NCI-H2029 (cell line): ENCODE measurements around the gene INS.
"Not testable (repeated sequence)": the region's sequence is repeated elsewhere in the genome, so short reads cannot be mapped to it uniquely, and the experiment has no call there.

Experiments used
- DNase-seq: peaks from one replicate; lab custom pipeline; 2025; lab: John Stamatoyannopoulos, UW

Gene INS

DNA sequence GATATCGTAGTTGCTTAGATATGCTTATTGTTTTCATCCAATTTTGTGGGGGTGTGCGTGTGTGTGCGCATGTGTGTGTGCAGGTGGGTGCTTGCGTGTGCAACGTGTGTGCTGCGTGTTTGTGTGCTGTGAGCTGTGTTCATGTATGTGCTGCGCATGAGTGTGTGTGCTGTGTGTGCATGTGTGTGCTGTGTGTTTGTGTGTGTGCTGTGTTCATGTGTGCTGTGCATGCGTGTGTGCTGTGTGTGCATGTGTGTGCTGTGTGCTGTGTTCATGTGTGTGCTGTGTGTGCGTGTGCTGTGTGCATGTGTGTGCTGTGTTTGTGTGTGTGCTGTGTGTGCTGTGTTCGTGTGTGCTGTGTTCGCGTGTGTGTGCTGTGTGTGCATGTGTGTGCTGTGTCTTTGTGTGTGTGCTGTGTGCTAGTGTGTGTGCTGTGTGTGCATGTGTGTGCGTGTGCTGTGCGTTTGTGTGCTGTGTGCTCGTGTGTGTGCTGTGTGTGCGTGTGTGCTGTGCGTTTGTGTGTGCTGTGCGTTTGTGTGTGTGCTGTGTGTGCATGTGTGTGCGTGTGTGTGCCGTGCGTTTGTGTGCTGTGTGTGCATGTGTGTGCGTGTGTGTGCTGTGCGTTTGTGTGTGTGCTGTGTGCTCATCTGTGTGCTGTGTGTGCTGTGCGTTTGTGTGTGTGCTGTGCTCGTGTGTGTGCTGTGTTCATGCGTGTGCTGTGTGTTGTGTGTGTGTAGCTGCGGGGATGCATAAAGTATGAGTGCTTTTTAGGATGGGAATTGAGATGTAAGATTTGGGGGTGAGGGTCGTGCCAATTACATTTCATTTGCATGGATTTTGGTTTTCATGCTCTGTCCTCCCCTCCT, 29.4 kb downstream of the INS start:
- no peak for DNase-seq

DNA sequence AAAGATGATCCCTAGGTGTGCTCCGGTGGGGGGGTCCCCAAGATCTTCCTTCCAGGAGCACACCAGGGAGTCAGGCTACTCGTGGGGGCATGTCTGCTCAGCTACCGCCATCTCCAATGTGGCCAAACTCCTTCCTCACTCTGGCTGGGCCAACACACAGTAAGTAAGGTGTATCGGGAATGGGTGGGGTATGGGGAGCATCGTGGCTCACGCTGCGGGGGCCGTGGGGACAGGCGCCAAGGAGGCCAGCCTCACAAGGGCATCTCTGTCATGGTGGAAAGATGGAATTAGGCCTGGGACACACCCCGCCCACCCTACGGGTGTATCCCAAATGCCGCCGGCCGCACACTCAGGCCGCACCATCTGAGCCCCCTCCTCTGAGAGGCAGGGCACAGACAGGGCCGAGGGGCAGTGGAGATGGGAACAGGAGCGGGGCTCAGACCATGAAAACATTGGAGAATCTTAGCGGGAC, 30.1 kb downstream of the INS start:
- no peak for DNase-seq

- DNase-seq, result no peak
Observed at GRCh38 chr11:2129699-2130366, 31.2 kb downstream of the INS start.

DNA sequence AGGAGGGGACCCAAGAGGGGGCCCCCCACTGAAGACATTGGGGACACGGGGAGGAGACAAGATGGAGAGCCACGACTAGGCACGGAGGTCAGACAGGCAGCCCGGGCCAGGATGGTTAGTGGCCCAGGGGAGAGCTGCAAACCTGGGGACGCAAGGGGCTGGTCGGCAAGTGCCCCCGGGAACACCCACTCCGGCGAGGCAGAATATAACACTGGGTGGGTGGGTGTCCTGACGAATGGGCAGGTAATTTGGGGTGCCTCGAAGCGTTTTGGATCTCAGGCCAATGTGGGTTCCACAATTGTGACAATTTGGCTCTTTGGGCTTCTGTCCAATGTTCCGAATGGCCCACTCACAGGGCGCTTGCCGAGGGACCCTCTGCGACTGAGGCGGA, 31.7 kb downstream of the INS start:
- no peak for DNase-seq

GRCh38 chr11:2128511-2129307, 32.3 kb downstream of the INS start:
- DNase-seq, result no peak

GRCh38 chr11:2128130-2128510, 32.9 kb downstream of the INS start:
- no peak for DNase-seq

DNA sequence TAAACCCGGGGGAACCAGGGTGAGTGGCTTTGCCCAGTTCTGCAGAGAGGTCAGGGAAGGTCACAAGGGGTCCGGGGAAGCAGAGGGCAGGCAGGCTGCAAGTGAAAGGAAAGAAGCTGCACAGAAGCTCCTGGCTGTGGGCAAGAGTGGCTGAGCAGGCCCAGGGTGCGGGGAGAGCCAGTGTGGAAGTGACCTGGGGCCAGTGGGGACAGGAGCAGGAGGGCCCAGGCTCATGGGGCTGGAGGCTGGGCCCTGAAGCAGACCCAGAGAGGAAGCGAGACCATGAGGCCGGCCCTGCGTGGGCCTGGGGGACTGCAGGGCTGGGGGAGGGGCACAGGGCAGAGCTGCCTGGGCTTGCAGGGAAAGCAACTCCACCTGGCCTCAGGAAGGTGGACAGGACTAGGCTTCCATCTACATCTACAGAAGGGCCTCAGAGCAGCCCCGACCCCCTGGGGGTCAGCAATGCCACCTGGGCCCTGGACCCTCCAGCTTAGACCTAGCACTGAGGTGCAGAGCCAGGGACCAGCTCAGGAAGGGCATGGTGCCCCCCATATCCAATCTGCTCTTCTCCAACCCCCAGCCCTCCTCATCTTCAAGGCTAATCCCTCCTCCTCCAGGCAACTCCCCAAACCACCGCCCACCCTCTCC, 33.4 kb downstream of the INS start:
- DNase-seq, result no peak

GRCh38 chr11:2126520-2127085, 34.4 kb downstream of the INS start:
- no peak for DNase-seq

- not testable (repeated sequence) for DNase-seq
Observed at GRCh38 chr11:2124736-2125484, 36.1 kb downstream of the INS start.

DNA sequence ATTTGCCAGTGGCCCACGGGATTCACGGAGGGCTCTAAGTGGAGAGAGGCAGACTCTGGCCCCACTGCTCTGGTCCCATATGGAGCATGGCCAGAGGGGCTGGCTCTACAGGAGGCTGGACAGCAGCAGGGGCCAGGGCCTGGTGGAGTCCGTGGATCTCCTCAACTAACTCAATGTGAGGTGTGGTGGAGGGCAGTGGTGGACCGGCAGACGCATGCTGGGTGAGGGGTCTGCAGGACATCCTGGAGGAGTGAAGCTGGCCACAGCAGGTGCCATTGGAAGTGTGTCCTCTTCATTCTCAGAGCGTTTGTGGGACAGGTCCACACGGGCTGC, 37.4 kb downstream of the INS start:
- no peak for DNase-seq

DNA sequence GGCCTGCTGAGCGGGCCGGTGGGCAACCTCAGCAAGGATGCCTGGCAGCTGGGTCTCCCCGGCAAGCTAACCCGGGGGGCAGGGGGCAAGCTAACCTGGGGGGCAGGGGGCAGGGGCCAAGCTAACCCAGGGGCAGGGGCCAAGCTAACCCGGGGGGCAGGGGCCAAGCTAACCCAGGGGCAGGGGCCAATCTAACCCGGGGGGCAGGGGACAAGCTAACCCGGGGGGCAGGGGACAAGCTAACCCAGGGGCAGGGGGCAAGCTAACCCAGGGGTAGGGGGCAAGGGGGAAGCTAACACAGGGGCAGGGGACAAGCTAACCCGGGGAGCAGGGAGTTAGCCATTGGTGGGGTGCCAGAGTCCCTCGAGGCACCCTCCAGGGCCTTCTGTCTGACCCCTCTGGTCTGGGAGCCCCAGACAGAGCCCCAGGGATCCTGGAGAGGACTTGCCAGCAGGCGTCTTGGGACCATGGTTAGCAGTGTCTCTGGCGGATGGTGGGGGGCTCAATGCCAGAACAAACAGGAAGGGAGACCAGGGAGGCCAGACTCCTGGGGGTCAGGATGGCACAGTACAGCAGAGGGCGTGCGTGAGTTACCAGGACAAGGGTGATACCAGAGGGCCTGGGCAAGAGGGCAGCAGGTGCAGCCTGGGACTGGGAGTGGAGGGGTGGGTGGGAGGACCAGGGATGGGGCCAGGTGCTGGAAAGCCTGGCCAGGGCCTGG, 37.9 kb downstream of the INS start:
- DNase-seq, result no peak

DNA sequence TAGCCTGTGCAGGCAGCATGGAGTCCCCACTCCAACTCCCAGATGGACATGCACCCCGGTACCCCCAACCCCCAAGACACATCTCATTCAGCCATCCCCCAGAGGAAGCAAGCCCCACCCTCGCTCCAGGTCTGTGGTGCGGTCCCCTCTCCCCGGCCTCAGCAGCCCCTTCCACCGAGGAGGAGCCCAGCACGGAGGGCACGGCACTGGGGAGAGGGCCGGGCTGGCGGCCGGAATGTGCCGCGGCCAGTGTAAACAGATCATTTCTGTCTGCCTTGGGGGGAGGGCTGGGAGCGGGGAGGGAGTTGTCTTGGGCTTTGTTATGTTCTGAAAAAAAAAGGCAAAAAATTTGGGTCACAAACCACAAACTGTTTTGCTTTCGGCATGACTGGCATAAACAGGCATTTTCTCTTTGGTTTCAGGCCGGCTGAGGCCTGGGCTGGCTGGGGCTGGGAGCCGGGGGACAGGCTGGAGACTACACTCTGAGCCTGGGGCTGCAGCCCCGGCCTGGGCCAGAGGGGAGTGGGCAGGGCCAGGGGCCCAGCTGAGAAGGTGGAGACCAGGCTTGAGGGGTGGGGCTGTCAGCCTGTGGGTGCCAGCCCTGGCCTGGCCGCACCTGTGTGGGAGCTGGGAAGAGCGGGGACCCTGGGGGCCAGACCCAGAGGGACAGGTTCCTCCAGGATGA, 38.6 kb downstream of the INS start:
- no peak for DNase-seq

DNA sequence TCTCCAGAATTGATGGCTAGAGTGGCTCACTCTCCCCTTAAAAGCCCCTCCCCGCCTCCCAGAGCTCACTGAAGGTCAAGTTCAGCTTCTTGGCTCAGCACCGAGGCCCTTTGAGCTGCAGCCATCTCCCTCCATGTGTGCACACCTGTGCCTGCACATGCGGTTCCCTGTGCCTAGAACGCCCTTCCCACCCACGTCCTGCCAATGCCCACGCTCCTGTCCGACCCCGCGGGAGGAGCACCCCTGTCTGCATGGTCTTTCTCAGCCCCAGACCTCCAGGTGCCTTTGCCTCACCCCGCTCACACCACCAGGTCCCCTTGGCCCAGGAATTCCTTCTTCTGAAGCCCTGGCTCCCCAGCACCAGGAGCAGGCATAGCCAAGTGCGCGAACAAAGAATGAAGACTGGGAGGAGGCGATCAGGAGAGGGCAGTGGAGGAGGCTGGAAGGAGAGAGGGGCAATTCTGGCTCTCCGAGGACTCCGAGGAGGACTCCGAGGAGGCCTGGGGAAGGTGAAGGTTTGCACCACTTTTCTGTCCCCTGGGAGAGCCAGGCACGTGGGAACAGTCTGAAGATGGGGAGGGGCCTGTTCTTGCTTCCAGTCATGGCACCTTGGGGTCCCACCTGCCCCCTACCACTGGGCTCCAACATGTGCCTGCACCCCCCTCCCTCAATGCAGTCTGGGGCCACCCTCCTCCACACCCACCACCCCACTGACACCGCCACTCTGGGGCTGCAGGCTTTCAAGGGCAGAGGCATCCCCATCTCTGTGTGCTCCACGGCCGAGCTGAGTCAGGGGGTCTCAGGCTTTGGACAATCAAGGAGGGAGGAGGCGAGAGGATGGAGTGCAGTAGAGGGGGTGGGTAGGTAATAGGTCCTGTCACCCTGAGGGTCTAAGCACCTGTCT, 39.5 kb downstream of the INS start:
- no peak for DNase-seq

- no peak for DNase-seq
Observed at GRCh38 chr11:2120359-2121100, 40.5 kb downstream of the INS start.

DNA sequence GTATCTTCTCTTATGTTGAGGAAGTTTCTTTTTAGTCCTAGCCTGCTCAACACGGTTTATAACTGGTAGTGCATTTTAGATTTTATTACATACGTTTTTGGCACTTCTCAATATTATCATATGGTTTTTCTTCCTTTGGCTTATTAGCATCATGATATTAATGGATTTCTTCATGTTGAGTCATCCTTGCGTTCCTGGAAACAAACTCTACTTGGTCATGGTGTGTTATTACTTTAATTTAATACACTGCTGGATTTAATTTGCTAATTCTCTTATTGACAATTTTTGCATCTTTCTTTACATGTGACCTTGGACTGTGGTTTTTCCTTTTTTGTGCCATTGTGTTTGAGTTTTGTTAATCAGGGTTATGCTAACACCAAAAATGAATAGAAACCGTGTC, 42.3 kb downstream of the INS start:
- DNase-seq, result no peak

GRCh38 chr11:2116680-2117079, 44.3 kb downstream of the INS start:
- DNase-seq, result no peak

GRCh38 chr11:2115308-2115707, 45.7 kb downstream of the INS start:
- DNase-seq, result no peak
